WTC11 (cell line): ENCODE results near the gene AGBL2. TPM values are rescaled to one million over a fixed set of nuclear protein-coding genes. Genes with fewer than 3 reads are reported as not detected.
A peak's percentile ranks its signal among the peaks of the same experiment; 100 is the strongest.
"Not testable (repeated sequence)": the region's sequence is repeated elsewhere in the genome, so short reads cannot be mapped to it uniquely, and the experiment has no call there.

Experiments used
- ATAC-seq: fragments of 200-7000 bp; cut with Tn5 transposase; 2 replicates; pipeline ENCODE4 v1.10.0; 2021; ENCODE audit warnings: mild to moderate bottlenecking, moderate library complexity
- CTCF ChIA-PET: fragments of 300-600 bp; sonication (Branson Sonifier 250); formaldehyde crosslinking; loops from one replicate; lab custom pipeline; 2021; ENCODE audit warnings: antibody characterized with exemption; lab: Charles Lee
- POLR2A ChIA-PET: fragments of 350-600 bp; sonication (Branson Sonifier 250); formaldehyde crosslinking; loops from one replicate; lab custom pipeline; 2021; ENCODE audit warnings: antibody characterized with exemption; lab: Charles Lee
- DNase-seq: peaks from one replicate; pipeline ENCODE4 v3.0.0; 2021; ENCODE audit warnings: low spot score
- H3K27ac Mint-ChIP-seq: 2 replicates; pipeline ENCODE4 v1.8.0; 2021; ENCODE audit warnings: mixed read lengths
- H3K27me3 Mint-ChIP-seq: 2 replicates; pipeline ENCODE4 v1.8.0; 2021; ENCODE audit warnings: low read depth, mild to moderate bottlenecking, moderate library complexity, mixed read lengths
- H3K36me3 Mint-ChIP-seq: 2 replicates; pipeline ENCODE4 v1.8.0; 2021; ENCODE audit warnings: mixed read lengths
- H3K4me1 Mint-ChIP-seq: 2 replicates; pipeline ENCODE4 v1.8.0; 2022; ENCODE audit warnings: mixed read lengths
- H3K4me3 Mint-ChIP-seq: 2 replicates; pipeline ENCODE4 v1.8.0; 2021; ENCODE audit warnings: mild to moderate bottlenecking, moderate library complexity, mixed read lengths
- H3K9me3 Mint-ChIP-seq: 2 replicates; pipeline ENCODE4 v1.8.0; 2021; ENCODE audit warnings: mixed read lengths
- CBFB ChIP-seq: sonication (generic); formaldehyde crosslinking; IDR thresholded peaks from 2 replicates; pipeline ENCODE4 v1.8.1; 2022; ENCODE audit warnings: mild to moderate bottlenecking, low read depth, missing genetic modification reagents
- ETV6 ChIP-seq: sonication (generic); formaldehyde crosslinking; IDR thresholded peaks from 2 replicates; pipeline ENCODE4 v1.8.1; 2022; ENCODE audit warnings: mild to moderate bottlenecking, missing genetic modification reagents
- FOXJ3 ChIP-seq: sonication (generic); formaldehyde crosslinking; IDR thresholded peaks from 2 replicates; pipeline ENCODE4 v1.9.0; 2021; ENCODE audit warnings: missing genetic modification reagents, mild to moderate bottlenecking, borderline replicate concordance
- JAZF1 ChIP-seq: fragments of 250-450 bp; sonication (Bioruptor Pico); IDR thresholded peaks from 2 replicates; pipeline ENCODE4 v1.9.0; 2021; ENCODE audit warnings: moderate library complexity, mild to moderate bottlenecking, inconsistent platforms
- NFATC4 ChIP-seq: fragments of 250-450 bp; sonication (Bioruptor Pico); IDR thresholded peaks from 2 replicates; pipeline ENCODE4 v1.9.0; 2021; ENCODE audit warnings: mild to moderate bottlenecking
- NFYB ChIP-seq: sonication (generic); formaldehyde crosslinking; conservative IDR thresholded peaks from 2 replicates; pipeline ENCODE4 v1.8.0; 2022; ENCODE audit warnings: low read depth, missing genetic modification reagents
- RELA ChIP-seq: sonication (generic); formaldehyde crosslinking; IDR thresholded peaks from 2 replicates; pipeline ENCODE4 v1.8.1; 2022; ENCODE audit warnings: missing genetic modification reagents, mild to moderate bottlenecking, borderline replicate concordance
- RORB ChIP-seq: fragments of 250-450 bp; sonication (Bioruptor Pico); IDR thresholded peaks from 2 replicates; pipeline ENCODE4 v1.9.0; 2021; ENCODE audit warnings: mild to moderate bottlenecking
- SMAD4 ChIP-seq: sonication (generic); formaldehyde crosslinking; IDR thresholded peaks from 2 replicates; pipeline ENCODE4 v1.8.0; 2022; ENCODE audit warnings: mild to moderate bottlenecking, missing genetic modification reagents
- TCF7 ChIP-seq: sonication (generic); formaldehyde crosslinking; IDR thresholded peaks from 2 replicates; pipeline ENCODE4 v1.8.0; 2022; ENCODE audit warnings: mild to moderate bottlenecking, low read depth, missing genetic modification reagents, moderate library complexity
- ZNF121 ChIP-seq: sonication (generic); formaldehyde crosslinking; IDR thresholded peaks from 2 replicates; pipeline ENCODE4 v1.8.0; 2023; ENCODE audit warnings: missing genetic modification reagents
- ZNF138 ChIP-seq: sonication (generic); formaldehyde crosslinking; conservative IDR thresholded peaks from 2 replicates; pipeline ENCODE4 v1.8.1; 2022; ENCODE audit warnings: mild to moderate bottlenecking, moderate library complexity, missing genetic modification reagents
- ZNF219 ChIP-seq: sonication (generic); formaldehyde crosslinking; IDR thresholded peaks from 2 replicates; pipeline ENCODE4 v1.8.0; 2023; ENCODE audit warnings: missing genetic modification reagents, mild to moderate bottlenecking, borderline replicate concordance
- total RNA-seq: library from RNA; stranded (reverse); gene quantifications from 3 replicates; pipeline ENCODE4 v1.2.3, GENCODE V29; 2021
- TF ChIP-seq, protein P1 (sequence below): sonication (generic); formaldehyde crosslinking; IDR thresholded peaks from 2 replicates; pipeline ENCODE4 v1.8.1; 2023; ENCODE audit warnings: mild to moderate bottlenecking, missing genetic modification reagents, moderate library complexity
- TF ChIP-seq, protein P2 (sequence below): sonication (generic); formaldehyde crosslinking; IDR thresholded peaks from 2 replicates; pipeline ENCODE4 v1.8.1; 2022; ENCODE audit warnings: mild to moderate bottlenecking, moderate library complexity, missing genetic modification reagents
- TF ChIP-seq, protein P3 (sequence below): sonication (generic); formaldehyde crosslinking; IDR thresholded peaks from 2 replicates; pipeline ENCODE4 v1.8.1; 2022; ENCODE audit warnings: missing genetic modification reagents, borderline replicate concordance
- TF ChIP-seq, protein P4 (sequence below): fragments of 250-450 bp; sonication (Bioruptor Pico); IDR thresholded peaks from 2 replicates; pipeline ENCODE4 v1.9.0; 2021; ENCODE audit warnings: mild to moderate bottlenecking

AGBL2 gene
- total RNA-seq, 1 experiment from 2014 or later: 3.7 TPM

DNA sequence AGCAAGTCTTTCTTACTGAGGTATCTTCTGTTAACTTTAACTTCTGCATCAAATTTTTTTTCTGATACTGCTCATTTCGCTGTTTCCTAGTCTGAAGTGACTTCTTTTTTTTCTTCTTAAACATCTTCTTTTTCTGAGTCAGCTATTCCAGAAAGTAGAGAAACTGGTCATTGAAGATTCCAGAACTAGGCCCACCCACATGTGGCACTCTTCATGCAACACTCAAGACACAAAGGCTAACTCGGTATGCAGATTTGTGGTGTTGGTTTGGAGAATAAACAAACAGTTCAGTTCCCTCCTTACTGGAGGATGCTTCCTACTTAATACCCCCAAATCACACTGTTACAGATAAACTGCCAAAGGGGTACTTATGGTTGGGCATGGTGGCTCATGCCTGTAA, 47.6 kb downstream of the AGBL2 start (continued):
- TF ChIP-seq, protein P1, sequence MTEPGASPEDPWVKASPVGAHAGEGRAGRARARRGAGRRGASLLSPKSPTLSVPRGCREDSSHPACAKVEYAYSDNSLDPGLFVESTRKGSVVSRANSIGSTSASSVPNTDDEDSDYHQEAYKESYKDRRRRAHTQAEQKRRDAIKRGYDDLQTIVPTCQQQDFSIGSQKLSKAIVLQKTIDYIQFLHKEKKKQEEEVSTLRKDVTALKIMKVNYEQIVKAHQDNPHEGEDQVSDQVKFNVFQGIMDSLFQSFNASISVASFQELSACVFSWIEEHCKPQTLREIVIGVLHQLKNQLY (CRISPR knock-in tag): no peak
- no peak for TF ChIP-seq NFYB (CRISPR knock-in tag)
- TF ChIP-seq ETV6 (CRISPR knock-in tag): no peak
- no peak for TF ChIP-seq FOXJ3 (CRISPR knock-in tag)

DNA sequence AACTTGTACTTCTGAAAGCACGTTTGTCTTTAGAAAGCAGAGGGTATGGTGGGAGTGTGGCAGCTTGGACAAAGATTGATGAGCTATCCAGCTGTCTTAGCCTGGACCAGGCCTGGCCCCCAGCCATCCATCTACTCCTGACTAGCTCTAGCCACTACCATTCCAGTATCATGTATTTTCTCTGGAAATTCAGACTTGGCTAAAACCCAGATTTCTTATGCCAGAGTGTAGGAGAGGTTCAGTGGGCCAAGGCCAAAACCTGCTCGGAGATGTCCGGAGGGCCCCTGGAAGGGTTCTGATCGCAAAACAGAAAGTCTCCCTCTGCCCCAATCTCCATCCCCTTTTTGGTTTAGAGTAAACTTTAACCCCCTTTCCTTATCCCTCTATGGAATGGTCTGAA, 48.0 kb downstream of the AGBL2 start:
- no peak for ATAC-seq
- POLR2A ChIA-PET: no interaction called here
- no peak for DNase-seq
- no peaks in the 10 kb centered on the region for H3K9me3 Mint-ChIP-seq
- H3K4me3 Mint-ChIP-seq: no peak overlapping the region
- no peak for TF ChIP-seq ZNF121 (CRISPR knock-in tag)
- TF ChIP-seq ZNF138: no peak
- no peaks in the 10 kb centered on the region for H3K36me3 Mint-ChIP-seq
- no peaks in the 10 kb centered on the region for H3K27me3 Mint-ChIP-seq
- no peak overlapping the region for H3K27ac Mint-ChIP-seq
- H3K4me1 Mint-ChIP-seq: peaks cover 4% of the 10 kb centered on the region; the same call in 1 of the 2 replicates
- CTCF ChIA-PET: no interaction called here

DNA sequence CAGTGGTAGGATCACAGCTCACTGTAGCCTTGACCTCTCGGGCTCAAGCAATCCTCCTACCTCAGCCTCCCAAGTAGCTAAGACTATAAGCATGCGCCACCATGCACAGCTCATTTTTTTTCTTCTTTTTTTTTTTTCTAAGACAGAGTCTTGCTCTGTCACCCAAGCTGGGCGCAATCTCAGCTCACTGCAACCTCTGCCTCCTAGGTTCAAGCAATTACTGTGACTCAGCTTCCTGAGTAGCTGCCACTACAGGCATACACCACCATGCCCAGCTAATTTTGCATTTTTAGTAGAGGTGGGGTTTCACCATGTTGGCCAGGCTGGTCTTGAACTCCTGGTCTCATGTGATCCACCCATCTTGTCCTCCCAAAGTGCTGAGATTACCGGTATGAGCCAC, 50.2 kb downstream of the AGBL2 start:
- POLR2A ChIA-PET: interaction anchor here (0.6 to 0.9 kb wide), 4 partner anchors 30 to 51 kb away, joined by 3 to 6 read pairs (median 4); no protein-coding TSS in a partner anchor
- ATAC-seq, H3K4me3 Mint-ChIP-seq, H3K27ac Mint-ChIP-seq, H3K4me1 Mint-ChIP-seq, H3K27me3 Mint-ChIP-seq, H3K36me3 Mint-ChIP-seq, DNase-seq, CTCF ChIA-PET, H3K9me3 Mint-ChIP-seq: not testable (repeated sequence)

DNA sequence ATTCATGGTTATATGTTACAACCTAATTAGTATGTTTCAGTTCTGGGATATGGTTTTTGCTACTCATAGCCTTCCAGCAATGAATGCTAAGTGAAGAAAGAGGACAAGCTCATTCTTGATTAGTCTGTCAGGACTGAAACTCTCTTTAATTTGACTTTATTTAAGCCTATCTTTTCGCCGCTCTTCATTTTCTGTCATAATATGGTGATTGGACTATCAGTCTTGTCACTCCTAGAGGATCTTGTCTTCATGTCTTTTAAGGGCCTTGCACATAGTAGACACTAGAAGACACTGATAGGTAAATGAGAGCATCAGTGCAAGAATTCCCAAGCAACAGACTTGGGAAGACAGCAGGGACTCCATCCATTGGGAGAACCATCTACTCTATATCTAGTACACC, 53.9 kb downstream of the AGBL2 start:
- ATAC-seq (no peak), DNase-seq (no peak)
- POLR2A ChIA-PET: no interaction called here
- Mint-ChIP-seq H3K4me3 (no peak overlapping the region), H3K27ac (no peak overlapping the region), H3K27me3 (peaks cover 3% of the 10 kb centered on the region; the same call in 1 of the 2 replicates), H3K9me3 (no peaks in the 10 kb centered on the region), H3K4me1 (peaks cover 4% of the 10 kb centered on the region; the same call in 1 of the 2 replicates), H3K36me3 (no peaks in the 10 kb centered on the region)
- CTCF ChIA-PET: no interaction called here
- TF ChIP-seq, protein P2, sequence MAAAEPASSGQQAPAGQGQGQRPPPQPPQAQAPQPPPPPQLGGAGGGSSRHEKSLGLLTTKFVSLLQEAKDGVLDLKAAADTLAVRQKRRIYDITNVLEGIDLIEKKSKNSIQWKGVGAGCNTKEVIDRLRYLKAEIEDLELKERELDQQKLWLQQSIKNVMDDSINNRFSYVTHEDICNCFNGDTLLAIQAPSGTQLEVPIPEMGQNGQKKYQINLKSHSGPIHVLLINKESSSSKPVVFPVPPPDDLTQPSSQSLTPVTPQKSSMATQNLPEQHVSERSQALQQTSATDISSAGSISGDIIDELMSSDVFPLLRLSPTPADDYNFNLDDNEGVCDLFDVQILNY (CRISPR knock-in tag): no peak
- TF ChIP-seq, protein P1 (CRISPR knock-in tag): no peak
- TF ChIP-seq JAZF1 (CRISPR knock-in tag): no peak

DNA sequence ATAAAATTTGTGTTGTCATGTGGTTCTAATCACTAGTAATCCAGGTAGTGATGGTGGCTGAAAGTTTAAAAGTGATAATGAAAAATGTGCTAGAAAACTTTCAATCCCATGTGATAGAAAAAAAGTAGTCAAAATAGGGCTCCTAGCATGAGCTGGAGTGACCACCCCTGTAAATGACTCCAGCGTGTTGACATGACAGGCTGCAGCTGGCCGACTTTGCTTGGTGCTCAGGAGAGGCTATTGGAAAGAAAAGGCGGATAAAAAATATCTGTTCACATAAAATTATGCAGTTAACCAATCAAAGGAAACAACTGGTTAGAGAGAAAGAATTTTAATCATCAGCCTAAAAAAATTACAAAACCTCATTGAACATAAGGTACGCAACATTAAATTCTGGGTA, 55.9 kb downstream of the AGBL2 start:
- Mint-ChIP-seq H3K4me3 (no peak overlapping the region), H3K9me3 (no peaks in the 10 kb centered on the region), H3K4me1 (peaks cover 4% of the 10 kb centered on the region; the same call in 1 of the 2 replicates), H3K36me3 (no peaks in the 10 kb centered on the region), H3K27me3 (peaks cover 3% of the 10 kb centered on the region; the same call in 1 of the 2 replicates), H3K27ac (no peak overlapping the region)
- TF ChIP-seq RELA: no peak
- no peak for TF ChIP-seq NFYB (CRISPR knock-in tag)
- no peak for TF ChIP-seq RORB
- TF ChIP-seq ZNF219 (CRISPR knock-in tag): no peak
- ATAC-seq (no peak), DNase-seq (no peak)
- ChIA-PET CTCF (interaction anchor here (0.6 kb wide), 1 partner anchor 1140 kb away, joined by 3 read pairs; no protein-coding TSS in a partner anchor), POLR2A (no interaction called here)

DNA sequence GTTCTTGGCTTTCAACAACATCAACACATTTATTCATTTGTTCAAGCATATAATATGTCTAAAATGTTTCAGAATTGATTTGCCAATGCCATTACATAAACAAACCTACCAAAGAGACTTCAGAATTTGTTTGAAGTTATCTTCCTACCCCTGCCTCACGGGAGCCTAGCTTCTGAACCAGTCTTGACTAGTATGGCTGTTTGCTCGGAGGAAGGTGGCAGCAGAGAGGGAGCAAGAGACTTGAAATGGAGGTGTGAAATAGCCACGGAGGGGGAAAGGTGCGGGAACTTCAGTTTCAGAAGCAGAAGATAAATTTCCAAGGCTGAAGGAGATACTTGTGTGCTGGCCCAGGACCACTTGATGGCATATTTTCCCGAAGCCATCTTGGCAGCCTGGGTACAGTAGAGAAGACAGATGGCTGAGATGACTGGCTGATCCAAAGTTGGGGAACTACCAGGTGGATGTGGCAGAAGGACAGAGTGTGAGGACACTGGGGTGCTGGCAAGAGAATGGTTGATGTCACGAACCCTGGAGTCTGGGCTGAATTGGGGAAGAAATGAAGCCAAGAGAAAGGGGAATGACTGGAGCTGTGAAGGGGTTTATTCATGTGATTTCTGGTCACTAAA, 58.8 kb downstream of the AGBL2 start:
- Mint-ChIP-seq H3K4me1 (peaks cover 4% of the 10 kb centered on the region; the same call in 1 of the 2 replicates), H3K36me3 (peaks cover 17% of the 10 kb centered on the region), H3K27me3 (peaks cover 9% of the 10 kb centered on the region), H3K4me3 (no peak overlapping the region), H3K9me3 (peaks cover 18% of the 10 kb centered on the region), H3K27ac (0 out of 2 replicates have a peak overlapping the region, but pooled peaks have one; percentile 4)
- ChIA-PET POLR2A (no interaction called here), CTCF (no interaction called here)
- DNase-seq (no peak), ATAC-seq (peak; percentile 59)
- no peak for TF ChIP-seq NFATC4 (CRISPR knock-in tag)
- TF ChIP-seq SMAD4 (CRISPR knock-in tag): no peak
- TF ChIP-seq, protein P3, sequence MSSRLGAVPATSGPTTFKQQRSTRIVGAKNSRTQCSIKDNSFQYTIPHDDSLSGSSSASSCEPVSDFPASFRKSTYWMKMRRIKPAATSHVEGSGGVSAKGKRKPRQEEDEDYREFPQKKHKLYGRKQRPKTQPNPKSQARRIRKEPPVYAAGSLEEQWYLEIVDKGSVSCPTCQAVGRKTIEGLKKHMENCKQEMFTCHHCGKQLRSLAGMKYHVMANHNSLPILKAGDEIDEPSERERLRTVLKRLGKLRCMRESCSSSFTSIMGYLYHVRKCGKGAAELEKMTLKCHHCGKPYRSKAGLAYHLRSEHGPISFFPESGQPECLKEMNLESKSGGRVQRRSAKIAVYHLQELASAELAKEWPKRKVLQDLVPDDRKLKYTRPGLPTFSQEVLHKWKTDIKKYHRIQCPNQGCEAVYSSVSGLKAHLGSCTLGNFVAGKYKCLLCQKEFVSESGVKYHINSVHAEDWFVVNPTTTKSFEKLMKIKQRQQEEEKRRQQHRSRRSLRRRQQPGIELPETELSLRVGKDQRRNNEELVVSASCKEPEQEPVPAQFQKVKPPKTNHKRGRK: no peak
- TF ChIP-seq TCF7 (CRISPR knock-in tag): no peak
- TF ChIP-seq, protein P4, sequence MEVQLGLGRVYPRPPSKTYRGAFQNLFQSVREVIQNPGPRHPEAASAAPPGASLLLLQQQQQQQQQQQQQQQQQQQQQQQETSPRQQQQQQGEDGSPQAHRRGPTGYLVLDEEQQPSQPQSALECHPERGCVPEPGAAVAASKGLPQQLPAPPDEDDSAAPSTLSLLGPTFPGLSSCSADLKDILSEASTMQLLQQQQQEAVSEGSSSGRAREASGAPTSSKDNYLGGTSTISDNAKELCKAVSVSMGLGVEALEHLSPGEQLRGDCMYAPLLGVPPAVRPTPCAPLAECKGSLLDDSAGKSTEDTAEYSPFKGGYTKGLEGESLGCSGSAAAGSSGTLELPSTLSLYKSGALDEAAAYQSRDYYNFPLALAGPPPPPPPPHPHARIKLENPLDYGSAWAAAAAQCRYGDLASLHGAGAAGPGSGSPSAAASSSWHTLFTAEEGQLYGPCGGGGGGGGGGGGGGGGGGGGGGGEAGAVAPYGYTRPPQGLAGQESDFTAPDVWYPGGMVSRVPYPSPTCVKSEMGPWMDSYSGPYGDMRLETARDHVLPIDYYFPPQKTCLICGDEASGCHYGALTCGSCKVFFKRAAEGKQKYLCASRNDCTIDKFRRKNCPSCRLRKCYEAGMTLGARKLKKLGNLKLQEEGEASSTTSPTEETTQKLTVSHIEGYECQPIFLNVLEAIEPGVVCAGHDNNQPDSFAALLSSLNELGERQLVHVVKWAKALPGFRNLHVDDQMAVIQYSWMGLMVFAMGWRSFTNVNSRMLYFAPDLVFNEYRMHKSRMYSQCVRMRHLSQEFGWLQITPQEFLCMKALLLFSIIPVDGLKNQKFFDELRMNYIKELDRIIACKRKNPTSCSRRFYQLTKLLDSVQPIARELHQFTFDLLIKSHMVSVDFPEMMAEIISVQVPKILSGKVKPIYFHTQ (CRISPR knock-in tag): no peak
- TF ChIP-seq CBFB: no peak
- no peak for TF ChIP-seq ZNF219 (CRISPR knock-in tag)
- TF ChIP-seq RELA: no peak
- TF ChIP-seq JAZF1 (CRISPR knock-in tag): no peak
